ENCODE results near the gene CNOT11.

DNA sequence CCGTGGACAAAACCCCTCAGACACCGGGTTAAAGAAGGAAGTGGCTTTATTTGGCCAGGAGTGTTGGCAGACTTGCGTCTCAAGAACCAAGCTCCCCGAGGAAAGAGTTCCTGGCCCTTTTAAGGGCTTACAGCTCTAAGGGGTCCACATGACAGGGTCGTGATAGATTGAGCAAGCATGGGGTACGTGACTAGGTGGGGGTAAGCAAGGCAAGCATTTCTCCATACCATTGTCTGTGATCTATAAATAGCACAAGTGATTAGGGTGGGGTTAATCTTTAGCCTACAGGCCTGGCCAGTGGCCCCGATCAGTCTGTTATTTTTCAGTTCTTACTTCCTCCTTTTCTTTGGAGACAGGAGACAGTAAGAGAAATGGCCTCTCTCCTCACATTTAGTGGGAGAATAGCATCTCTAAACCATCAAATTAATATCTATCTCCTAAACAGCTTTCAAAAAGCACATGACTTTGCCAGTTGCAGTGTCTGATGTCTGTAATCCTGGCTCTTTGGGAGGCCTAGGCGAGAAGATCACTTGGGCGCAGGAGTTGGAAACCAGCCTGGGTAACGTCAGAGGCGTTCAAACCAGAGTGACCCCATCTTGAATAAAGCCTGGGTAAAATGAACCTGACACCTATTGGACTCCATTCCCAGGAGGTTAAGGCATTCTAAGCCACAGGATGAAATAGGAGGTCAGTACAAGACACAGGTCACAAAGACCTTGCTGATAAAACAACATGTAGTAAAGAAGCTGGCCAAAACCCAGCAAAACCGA, 18.3 kb upstream of the CNOT11 start:
- TF ChIP-seq, protein P1, sequence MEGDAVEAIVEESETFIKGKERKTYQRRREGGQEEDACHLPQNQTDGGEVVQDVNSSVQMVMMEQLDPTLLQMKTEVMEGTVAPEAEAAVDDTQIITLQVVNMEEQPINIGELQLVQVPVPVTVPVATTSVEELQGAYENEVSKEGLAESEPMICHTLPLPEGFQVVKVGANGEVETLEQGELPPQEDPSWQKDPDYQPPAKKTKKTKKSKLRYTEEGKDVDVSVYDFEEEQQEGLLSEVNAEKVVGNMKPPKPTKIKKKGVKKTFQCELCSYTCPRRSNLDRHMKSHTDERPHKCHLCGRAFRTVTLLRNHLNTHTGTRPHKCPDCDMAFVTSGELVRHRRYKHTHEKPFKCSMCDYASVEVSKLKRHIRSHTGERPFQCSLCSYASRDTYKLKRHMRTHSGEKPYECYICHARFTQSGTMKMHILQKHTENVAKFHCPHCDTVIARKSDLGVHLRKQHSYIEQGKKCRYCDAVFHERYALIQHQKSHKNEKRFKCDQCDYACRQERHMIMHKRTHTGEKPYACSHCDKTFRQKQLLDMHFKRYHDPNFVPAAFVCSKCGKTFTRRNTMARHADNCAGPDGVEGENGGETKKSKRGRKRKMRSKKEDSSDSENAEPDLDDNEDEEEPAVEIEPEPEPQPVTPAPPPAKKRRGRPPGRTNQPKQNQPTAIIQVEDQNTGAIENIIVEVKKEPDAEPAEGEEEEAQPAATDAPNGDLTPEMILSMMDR (IDR thresholded peaks at IDR 0.05): no peak
- TF ChIP-seq POLR2A (IDR thresholded peaks at IDR 0.05): no peak
